Esophagus muscularis mucosa (tissue), 3 donors: ENCODE results near the gene USF1.
"Not testable (repeated sequence)": the region's sequence is repeated elsewhere in the genome, so short reads cannot be mapped to it uniquely, and the experiment has no call there.

ENCODE experiments used
- CTCF ChIP-seq, 3 experiments: fragments of 200-600 bp in 2 of 3; fragments of 450-650 bp in 1 of 3; sonication (generic) in 2 of 3; IDR thresholded peaks; one replicate each; pipeline ENCODE4 v1.5.1; 2017 to 2019; ENCODE audit warnings: antibody characterized with exemption in 3 of 3, mild to moderate bottlenecking in 2 of 3, moderate library complexity in 1 of 3
- EP300 ChIP-seq: sonication (generic); formaldehyde crosslinking; IDR thresholded peaks from one replicate; pipeline ENCODE4 v1.6.1; 2017; ENCODE audit warnings: antibody characterized with exemption

DNA sequence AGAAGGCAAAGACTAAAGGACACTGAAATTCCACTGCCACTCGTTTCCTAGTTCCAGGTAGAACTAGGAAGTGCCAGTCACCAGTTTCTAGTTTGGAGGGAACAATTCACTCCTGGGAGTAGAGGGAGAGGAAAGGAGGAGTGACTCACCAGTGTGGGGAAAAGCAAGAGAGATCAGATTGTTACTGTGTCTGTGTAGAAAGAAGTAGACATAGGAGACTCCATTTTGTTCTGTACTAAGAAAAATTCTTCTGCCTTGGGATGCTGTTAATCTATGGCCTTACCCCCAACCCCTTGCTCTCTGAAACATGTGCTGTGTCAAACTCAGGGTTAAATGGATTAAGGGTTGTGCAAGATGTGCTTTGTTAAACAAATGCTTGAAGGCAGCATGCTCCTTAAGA lies 29.1 kb downstream of the USF1 start:
- not testable (repeated sequence) for TF ChIP-seq CTCF (IDR thresholded peaks at IDR 0.05); EP300
